Measurements from ENCODE around the gene DIP2C.

DNA sequence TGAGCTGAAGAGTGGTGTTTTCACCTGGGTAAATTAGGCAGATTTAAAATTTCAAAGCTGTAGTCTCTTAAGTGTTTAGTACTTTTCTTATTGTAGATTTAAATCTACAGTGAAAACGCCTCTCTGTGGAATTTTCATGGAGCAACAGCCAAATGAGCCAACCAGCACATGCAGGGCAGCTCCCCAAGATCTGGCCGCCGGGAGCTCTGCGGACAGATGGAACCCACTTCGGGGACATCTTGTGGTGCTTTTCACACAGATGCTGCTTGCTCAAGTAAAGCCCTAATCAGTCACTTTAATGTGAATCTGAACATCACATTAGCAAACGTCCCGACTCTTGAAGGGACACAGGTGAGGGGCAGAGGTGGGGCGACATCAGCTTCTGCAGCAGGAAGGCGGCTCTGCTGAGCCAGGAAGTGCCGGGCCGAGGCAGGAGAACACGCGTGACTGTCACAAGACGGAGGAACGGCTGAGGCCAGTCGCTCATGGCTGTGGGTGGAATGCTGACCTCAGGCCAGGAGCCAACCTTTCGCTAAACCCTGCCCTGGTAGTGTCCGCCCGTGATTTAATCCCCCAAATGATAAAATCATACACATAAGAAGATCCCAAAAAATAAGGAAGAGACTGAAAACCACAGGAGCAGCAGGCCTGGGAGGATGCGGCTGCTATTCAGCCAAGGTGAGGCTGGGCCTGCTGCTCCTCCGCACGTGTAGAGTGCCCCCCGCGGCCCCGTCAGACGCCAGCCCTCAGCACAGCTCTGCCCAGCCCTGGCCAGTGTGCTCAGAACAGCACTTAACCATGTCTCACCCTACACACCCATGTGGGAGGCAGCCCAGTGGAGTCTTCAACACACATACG, 297.4 kb downstream of the DIP2C start:
- TF ChIP-seq, protein P1, sequence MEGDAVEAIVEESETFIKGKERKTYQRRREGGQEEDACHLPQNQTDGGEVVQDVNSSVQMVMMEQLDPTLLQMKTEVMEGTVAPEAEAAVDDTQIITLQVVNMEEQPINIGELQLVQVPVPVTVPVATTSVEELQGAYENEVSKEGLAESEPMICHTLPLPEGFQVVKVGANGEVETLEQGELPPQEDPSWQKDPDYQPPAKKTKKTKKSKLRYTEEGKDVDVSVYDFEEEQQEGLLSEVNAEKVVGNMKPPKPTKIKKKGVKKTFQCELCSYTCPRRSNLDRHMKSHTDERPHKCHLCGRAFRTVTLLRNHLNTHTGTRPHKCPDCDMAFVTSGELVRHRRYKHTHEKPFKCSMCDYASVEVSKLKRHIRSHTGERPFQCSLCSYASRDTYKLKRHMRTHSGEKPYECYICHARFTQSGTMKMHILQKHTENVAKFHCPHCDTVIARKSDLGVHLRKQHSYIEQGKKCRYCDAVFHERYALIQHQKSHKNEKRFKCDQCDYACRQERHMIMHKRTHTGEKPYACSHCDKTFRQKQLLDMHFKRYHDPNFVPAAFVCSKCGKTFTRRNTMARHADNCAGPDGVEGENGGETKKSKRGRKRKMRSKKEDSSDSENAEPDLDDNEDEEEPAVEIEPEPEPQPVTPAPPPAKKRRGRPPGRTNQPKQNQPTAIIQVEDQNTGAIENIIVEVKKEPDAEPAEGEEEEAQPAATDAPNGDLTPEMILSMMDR (IDR thresholded peaks at IDR 0.05): no peak
- TF ChIP-seq POLR2A (IDR thresholded peaks at IDR 0.05): no peak
